Raji (cell line): Measurements from ENCODE around the gene AQP1.

Experiments used
- POLR2A ChIP-seq: IDR thresholded peaks from 2 replicates; pipeline ENCODE4 v1.6.1; 2011; ENCODE audit warnings: low read depth, low read length, control low read depth; ENCODE audit not compliant: insufficient read depth

The AQP1 gene

GRCh38 chr7:30910411-30911073, 1.1 kb upstream of the AQP1 start:
- TF ChIP-seq POLR2A = no peak

GRCh38 chr7:30911133-30911532, 520 bp upstream of the AQP1 start:
- TF ChIP-seq POLR2A = no peak

GRCh38 chr7:30912021-30912730, 523 bp downstream of the AQP1 start:
- TF ChIP-seq POLR2A = no peak

GRCh38 chr7:30912731-30912985, 1.0 kb downstream of the AQP1 start:
- TF ChIP-seq POLR2A = no peak

GRCh38 chr7:30912986-30913811, 1.5 kb downstream of the AQP1 start:
- no peak for TF ChIP-seq POLR2A

- no peak for TF ChIP-seq POLR2A
Observed at GRCh38 chr7:30913821-30914515, 2.3 kb downstream of the AQP1 start.

- TF ChIP-seq POLR2A = no peak
Observed at GRCh38 chr7:30914596-30914995, 2.9 kb downstream of the AQP1 start.

GRCh38 chr7:30915005-30915601, 3.5 kb downstream of the AQP1 start:
- no peak for TF ChIP-seq POLR2A

GRCh38 chr7:30915751-30916150, 4.1 kb downstream of the AQP1 start:
- no peak for TF ChIP-seq POLR2A

- TF ChIP-seq POLR2A = no peak
Observed at GRCh38 chr7:30916255-30916654, 4.6 kb downstream of the AQP1 start.

- no peak for TF ChIP-seq POLR2A
Observed at GRCh38 chr7:30916767-30917166, 5.1 kb downstream of the AQP1 start.

- no peak for TF ChIP-seq POLR2A
Observed at GRCh38 chr7:30917216-30917893, 5.7 kb downstream of the AQP1 start.

- no peak for TF ChIP-seq POLR2A
Observed at GRCh38 chr7:30918676-30919075, 7.0 kb downstream of the AQP1 start.

- no peak for TF ChIP-seq POLR2A
Observed at GRCh38 chr7:30920021-30920583, 8.4 kb downstream of the AQP1 start.
